Mammary epithelial cell (primary cell): Measurements from ENCODE around the gene NOSIP.

ENCODE experiments used
- EZH2 ChIP-seq: IDR thresholded peaks from 2 replicates; pipeline ENCODE4 v1.6.1; 2012; ENCODE audit warnings: low read length, inconsistent platforms, borderline replicate concordance
- TF ChIP-seq, protein P1 (sequence below), 2 donors: IDR thresholded peaks in 1 of 2; conservative IDR thresholded peaks in 1 of 2; 2 replicates each; pipeline ENCODE4 v1.5.1; 2011 to 2012; ENCODE audit warnings: inconsistent platforms in 2 of 2, low read length in 2 of 2, mild to moderate bottlenecking in 2 of 2, control low read depth in 1 of 2, low read depth in 1 of 2; ENCODE audit not compliant: insufficient read depth in 1 of 2; ENCODE audit errors: extremely low read depth in 1 of 2

DNA sequence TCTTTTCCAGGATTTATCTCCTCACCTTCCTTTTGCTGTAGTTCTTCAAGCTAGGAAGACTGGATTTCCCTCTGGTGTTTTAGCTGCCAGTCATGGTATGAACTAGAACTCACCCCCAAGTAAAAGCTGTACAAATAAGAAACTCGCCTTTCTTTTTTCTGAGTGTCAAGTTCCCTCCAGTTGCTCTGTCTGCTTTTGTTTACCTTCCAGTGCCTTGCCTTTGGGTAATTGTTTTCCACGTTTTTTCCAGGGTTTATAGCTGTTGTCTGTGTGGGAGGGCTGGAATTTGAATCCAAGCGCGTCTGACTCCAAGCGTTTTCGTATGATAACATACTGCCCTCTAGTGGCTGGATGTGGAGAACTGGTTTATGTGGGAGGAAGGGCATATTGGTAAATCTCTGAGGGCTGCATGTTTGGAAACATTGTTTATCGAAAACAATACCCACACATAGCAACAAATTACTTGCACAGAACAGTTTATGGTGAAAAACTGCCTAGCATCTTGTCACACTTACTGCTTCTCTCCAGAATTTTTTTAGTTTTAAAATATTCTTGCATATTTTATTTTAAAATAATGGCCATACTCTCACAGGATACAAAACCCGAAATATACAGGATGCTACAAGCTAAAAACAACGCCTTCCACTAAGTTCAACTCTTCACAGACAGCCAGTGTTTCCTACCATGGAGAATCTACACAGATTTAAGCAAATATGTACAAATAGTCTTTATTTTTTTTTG is 33.4 kb downstream of the NOSIP start:
- no peak for TF ChIP-seq EZH2
- TF ChIP-seq, protein P1, sequence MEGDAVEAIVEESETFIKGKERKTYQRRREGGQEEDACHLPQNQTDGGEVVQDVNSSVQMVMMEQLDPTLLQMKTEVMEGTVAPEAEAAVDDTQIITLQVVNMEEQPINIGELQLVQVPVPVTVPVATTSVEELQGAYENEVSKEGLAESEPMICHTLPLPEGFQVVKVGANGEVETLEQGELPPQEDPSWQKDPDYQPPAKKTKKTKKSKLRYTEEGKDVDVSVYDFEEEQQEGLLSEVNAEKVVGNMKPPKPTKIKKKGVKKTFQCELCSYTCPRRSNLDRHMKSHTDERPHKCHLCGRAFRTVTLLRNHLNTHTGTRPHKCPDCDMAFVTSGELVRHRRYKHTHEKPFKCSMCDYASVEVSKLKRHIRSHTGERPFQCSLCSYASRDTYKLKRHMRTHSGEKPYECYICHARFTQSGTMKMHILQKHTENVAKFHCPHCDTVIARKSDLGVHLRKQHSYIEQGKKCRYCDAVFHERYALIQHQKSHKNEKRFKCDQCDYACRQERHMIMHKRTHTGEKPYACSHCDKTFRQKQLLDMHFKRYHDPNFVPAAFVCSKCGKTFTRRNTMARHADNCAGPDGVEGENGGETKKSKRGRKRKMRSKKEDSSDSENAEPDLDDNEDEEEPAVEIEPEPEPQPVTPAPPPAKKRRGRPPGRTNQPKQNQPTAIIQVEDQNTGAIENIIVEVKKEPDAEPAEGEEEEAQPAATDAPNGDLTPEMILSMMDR (conservative IDR thresholded peaks at IDR 0.05 in 1 of 2, IDR thresholded peaks at IDR 0.05 in 1 of 2; ENCODE audit: extremely low read depth in 1 of 2, insufficient read depth in 1 of 2, low read depth in 1 of 2, low read length in 2 of 2), result peak; percentile 81 to 85
